H54 (cell line): ENCODE measurements around the gene EIF4A2.
A peak's percentile ranks its signal among the peaks of the same experiment; 100 is the strongest.

Experiments used
- DNase-seq: peaks from one replicate; pipeline ENCODE4 v3.0.0; 2011; ENCODE audit warnings: low spot score, mixed read lengths; ENCODE audit not compliant: insufficient read length
- FAIRE-seq: peaks from 3 replicates; lab custom pipeline; 2011; peaks lifted over from hg19 to GRCh38; lab: Jason Lieb, UNC
- POLR2A ChIP-seq: IDR thresholded peaks from 2 replicates; pipeline ENCODE4 v1.6.1; 2011; ENCODE audit warnings: low read depth, mild to moderate bottlenecking, low read length

The EIF4A2 gene

GRCh38 chr3:186783058-186783730, at the start of gene EIF4A2:
TSS of gene EIF4A2 (plus strand) at chr3:186783577. CDS start at chr3:186783611, 34 bp downstream.
- FAIRE-seq = peak; percentile 58

GRCh38 chr3:186742618-186743380, 40.6 kb upstream of the EIF4A2 start:
- no peak for TF ChIP-seq POLR2A
- DNase-seq (no peak), FAIRE-seq (no peak)

More at GRCh38 chr3:186783058-186783730, at the start of gene EIF4A2:
- TF ChIP-seq POLR2A = peak; percentile 98
- DNase-seq = peak; percentile 78

- FAIRE-seq = no peak
- DNase-seq = no peak
- no peak for TF ChIP-seq POLR2A
These were observed 39.7 kb upstream of the EIF4A2 start for GRCh38 chr3:186743666-186744065.

GRCh38 chr3:186746008-186746407, 37.4 kb upstream of the EIF4A2 start:
- TF ChIP-seq POLR2A = peak; percentile 14; the same call in 1 of the 2 replicates
- FAIRE-seq (no peak), DNase-seq (peak; percentile 26)

- FAIRE-seq = no peak
- TF ChIP-seq POLR2A = no peak
These were observed 33.1 kb upstream of the EIF4A2 start for GRCh38 chr3:186750316-186750715.

GRCh38 chr3:186751480-186751879, 31.9 kb upstream of the EIF4A2 start:
- no peak for FAIRE-seq
- TF ChIP-seq POLR2A = no peak
- DNase-seq = no peak

More at GRCh38 chr3:186750316-186750715, 33.1 kb upstream of the EIF4A2 start:
- no peak for DNase-seq

GRCh38 chr3:186754006-186754405, 29.4 kb upstream of the EIF4A2 start:
- FAIRE-seq (no peak), DNase-seq (no peak)
- no peak for TF ChIP-seq POLR2A

- DNase-seq = no peak
- TF ChIP-seq POLR2A = no peak
- no peak for FAIRE-seq
These were observed 28.5 kb upstream of the EIF4A2 start for GRCh38 chr3:186754871-186755270.

- no peak for DNase-seq
- TF ChIP-seq POLR2A = no peak
- no peak for FAIRE-seq
These were observed 26.2 kb upstream of the EIF4A2 start for GRCh38 chr3:186757214-186757613.

- no peak for DNase-seq
- no peak for FAIRE-seq
- TF ChIP-seq POLR2A = no peak
These were observed 25.6 kb upstream of the EIF4A2 start for GRCh38 chr3:186757686-186758220.

GRCh38 chr3:186759231-186759930, 24.0 kb upstream of the EIF4A2 start:
- no peak for DNase-seq
- TF ChIP-seq POLR2A = no peak
- no peak for FAIRE-seq

- DNase-seq = no peak
- FAIRE-seq = no peak
- no peak for TF ChIP-seq POLR2A
These were observed 23.1 kb upstream of the EIF4A2 start for GRCh38 chr3:186760141-186760833.

- TF ChIP-seq POLR2A = no peak
- DNase-seq (no peak), FAIRE-seq (no peak)
These were observed 22.4 kb upstream of the EIF4A2 start for GRCh38 chr3:186760897-186761447.
